H9 (cell line): ENCODE measurements around the gene MYRF. TPM values are rescaled to one million over a fixed set of nuclear protein-coding genes. Genes with fewer than 3 reads are reported as not detected.

Experiments
- DNase-seq: peaks from one replicate; pipeline ENCODE4 v3.0.0-alpha.2; 2017
- H2AFZ ChIP-seq: one replicate; pipeline ENCODE4 v1.6.1; 2013; ENCODE audit warnings: mild to moderate bottlenecking, low read length, control low read depth, moderate library complexity
- H2AK5ac ChIP-seq: 2 replicates; pipeline ENCODE4 v1.6.1; 2013; ENCODE audit warnings: low read length, control low read depth, mixed read lengths; ENCODE audit not compliant: insufficient read length
- H2BK120ac ChIP-seq: one replicate; pipeline ENCODE4 v1.6.1; 2013; ENCODE audit warnings: low read depth, mild to moderate bottlenecking, low read length, control low read depth, inconsistent platforms; ENCODE audit not compliant: poor library complexity, severe bottlenecking
- H2BK12ac ChIP-seq: 2 replicates; pipeline ENCODE4 v1.6.1; 2013; ENCODE audit warnings: low read length, control low read depth, mixed read lengths, low read depth; ENCODE audit not compliant: insufficient read length
- H2BK15ac ChIP-seq: 2 replicates; pipeline ENCODE4 v1.6.1; 2013; ENCODE audit warnings: low read depth, low read length, control low read depth
- H2BK20ac ChIP-seq: one replicate; pipeline ENCODE4 v1.6.1; 2013; ENCODE audit warnings: low read depth, mild to moderate bottlenecking, low read length, control low read depth, inconsistent platforms; ENCODE audit not compliant: poor library complexity, severe bottlenecking
- H2BK5ac ChIP-seq: 2 replicates; pipeline ENCODE4 v1.6.1; 2013; ENCODE audit warnings: low read length, control low read depth, mixed read lengths; ENCODE audit not compliant: insufficient read length
- H3K14ac ChIP-seq: 2 replicates; pipeline ENCODE4 v1.6.1; 2013; ENCODE audit warnings: low read length, control low read depth; ENCODE audit not compliant: insufficient read depth
- H3K18ac ChIP-seq: 2 replicates; pipeline ENCODE4 v1.6.1; 2013; ENCODE audit warnings: low read depth, mild to moderate bottlenecking, mixed read lengths, low read length, control low read depth; ENCODE audit not compliant: insufficient read length
- H3K23ac ChIP-seq: 2 replicates; pipeline ENCODE4 v1.6.1; 2013; ENCODE audit warnings: low read length, control low read depth, mixed read lengths, low read depth; ENCODE audit not compliant: insufficient read length
- H3K23me2 ChIP-seq: 2 replicates; pipeline ENCODE4 v1.6.1; 2013; ENCODE audit warnings: low read depth, mild to moderate bottlenecking, mixed read lengths, low read length, control low read depth; ENCODE audit not compliant: insufficient read length, poor library complexity, severe bottlenecking
- H3K27ac ChIP-seq: 2 replicates; pipeline ENCODE4 v1.5.1; 2013; ENCODE audit warnings: low read length, control low read depth, mixed read lengths, low read depth; ENCODE audit not compliant: insufficient read length
- H3K27me3 ChIP-seq: 2 replicates; pipeline ENCODE4 v1.6.1; 2013; ENCODE audit warnings: low read length, control low read depth, inconsistent platforms; ENCODE audit not compliant: insufficient read depth
- H3K4ac ChIP-seq: 2 replicates; pipeline ENCODE4 v1.6.1; 2013; ENCODE audit warnings: low read depth, mild to moderate bottlenecking, control low read depth, inconsistent platforms, low read length, moderate library complexity
- H3K4me1 ChIP-seq: 2 replicates; pipeline ENCODE4 v1.6.1; 2013; ENCODE audit warnings: low read length, control low read depth, inconsistent platforms; ENCODE audit not compliant: insufficient read depth
- H3K4me2 ChIP-seq: 2 replicates; pipeline ENCODE4 v1.6.1; 2013; ENCODE audit warnings: low read length, control low read depth, mixed read lengths; ENCODE audit not compliant: insufficient read length, insufficient read depth
- H3K56ac ChIP-seq: 2 replicates; pipeline ENCODE4 v1.6.1; 2013; ENCODE audit warnings: low read depth, mild to moderate bottlenecking, mixed read lengths, low read length, control low read depth; ENCODE audit not compliant: insufficient read length
- H3K79me1 ChIP-seq: 2 replicates; pipeline ENCODE4 v1.6.1; 2013; ENCODE audit warnings: low read depth, mild to moderate bottlenecking, moderate library complexity, low read length, control low read depth, inconsistent platforms; ENCODE audit not compliant: insufficient read depth, poor library complexity, severe bottlenecking
- H3K79me2 ChIP-seq: 2 replicates; pipeline ENCODE4 v1.6.1; 2013; ENCODE audit warnings: low read length, control low read depth, inconsistent platforms; ENCODE audit not compliant: insufficient read depth
- H3K9ac ChIP-seq: 2 replicates; pipeline ENCODE4 v1.6.1; 2013; ENCODE audit warnings: low read length, control low read depth, mixed read lengths; ENCODE audit not compliant: insufficient read length; ENCODE audit errors: extremely low read depth
- H3K9me3 ChIP-seq: one replicate; pipeline ENCODE4 v1.6.1; 2013; ENCODE audit warnings: low read depth, low read length, inconsistent platforms; ENCODE audit not compliant: control insufficient read depth
- H3T11ph ChIP-seq: one replicate; pipeline ENCODE4 v1.6.1; 2013; ENCODE audit warnings: mild to moderate bottlenecking, low read length, control low read depth, inconsistent platforms
- H4K20me1 ChIP-seq: one replicate; pipeline ENCODE4 v1.6.1; 2013; ENCODE audit not compliant: control insufficient read depth, insufficient read length, insufficient read depth
- H4K5ac ChIP-seq: 2 replicates; pipeline ENCODE4 v1.6.1; 2013; ENCODE audit warnings: low read depth, mild to moderate bottlenecking, mixed read lengths, low read length, control low read depth; ENCODE audit not compliant: insufficient read length
- H4K8ac ChIP-seq: replicated peaks from 2 replicates; pipeline ENCODE4 v1.6.1; 2013; ENCODE audit warnings: low read length, control low read depth, mixed read lengths, low read depth; ENCODE audit not compliant: insufficient read length
- H4K91ac ChIP-seq: 2 replicates; pipeline ENCODE4 v1.6.1; 2013; ENCODE audit warnings: low read depth, mild to moderate bottlenecking, moderate library complexity, mixed read lengths, low read length, control low read depth; ENCODE audit not compliant: insufficient read length
- H3K27ac Mint-ChIP-seq, 3 experiments: 2 replicates in 2 of 3; 3 replicates in 1 of 3; pipeline ENCODE4 v1.8.0; 2020 to 2021; ENCODE audit warnings: mixed read lengths in 3 of 3, mild to moderate bottlenecking in 1 of 3, moderate library complexity in 1 of 3
- H3K27me3 Mint-ChIP-seq: 2 replicates; pipeline ENCODE4 v1.8.0; 2021; ENCODE audit warnings: low read depth, mild to moderate bottlenecking, moderate library complexity, mixed read lengths
- H3K36me3 Mint-ChIP-seq, 3 experiments: 2 replicates in 2 of 3; 3 replicates in 1 of 3; pipeline ENCODE4 v1.8.0; 2020 to 2021; ENCODE audit warnings: low read depth in 3 of 3, mixed read lengths in 3 of 3; ENCODE audit not compliant: insufficient read depth in 1 of 3
- H3K4me1 Mint-ChIP-seq, 2 experiments: 2 replicates each; pipeline ENCODE4 v1.8.0; 2020; ENCODE audit warnings: mixed read lengths in 2 of 2
- H3K4me3 Mint-ChIP-seq, 2 experiments: 2 replicates in 1 of 2; 3 replicates in 1 of 2; pipeline ENCODE4 v1.8.0; 2020 to 2021; ENCODE audit warnings: mild to moderate bottlenecking in 2 of 2, mixed read lengths in 2 of 2, moderate library complexity in 1 of 2
- H3K9me3 Mint-ChIP-seq, 2 experiments: 2 replicates in 1 of 2; 3 replicates in 1 of 2; pipeline ENCODE4 v1.8.0; 2020; ENCODE audit warnings: mild to moderate bottlenecking in 2 of 2, mixed read lengths in 2 of 2, moderate library complexity in 1 of 2
- CTCF ChIP-seq: fragments of 200-600 bp; sonication (generic); conservative IDR thresholded peaks from 3 replicates; pipeline ENCODE4 v1.8.0; 2021; ENCODE audit warnings: antibody characterized with exemption, mild to moderate bottlenecking
- WGBS: extraction: QIAGEN DNeasy Blood & Tissue Kit; methylation state at CpG from one replicate; pipeline ENCODE4 v1.1.7; 2013; ENCODE audit warnings: missing lambda C conversion rate, low lambda C conversion rate, mixed read lengths; ENCODE audit not compliant: insufficient read length; ENCODE audit errors: extremely low coverage; 5-methylcytosine and 5-hydroxymethylcytosine counted together
- total RNA-seq: library from RNA; stranded (reverse); gene quantifications from 2 replicates; pipeline ENCODE4 v1.2.1, GENCODE V29; 2021

Gene MYRF
- total RNA-seq, 1 experiment from 2014 or later: 13.9 TPM

GRCh38 chr11:61757213-61757862, 4.9 kb downstream of the MYRF start:
- Mint-ChIP-seq H3K4me1 (peaks cover 48 to 59% of the 10 kb centered on the region in 2 experiments), H3K27me3 (peaks cover 17% of the 10 kb centered on the region), H3K27ac (peak overlapping the region in 2 of 3 experiments; percentile 77 to 89; a peak in 2 of 7 replicates), H3K4me3 (no peak overlapping the region), H3K36me3 (no peaks in the 10 kb centered on the region), H3K9me3 (peaks cover 0 to 3% of the 10 kb centered on the region in 2 experiments; a peak in 1 of 5 replicates)
- no peak overlapping the region for H3K9ac ChIP-seq
- WGBS: no CpG with 5 or more reads among the region's 15 CpGs
- H3K56ac ChIP-seq: no peak overlapping the region
- no peaks in the 10 kb centered on the region for H3K79me2 ChIP-seq
- H3T11ph ChIP-seq: no peak overlapping the region
- H2BK5ac ChIP-seq: no peak overlapping the region
- no peak overlapping the region for H2BK12ac ChIP-seq
- no peak overlapping the region for H4K8ac ChIP-seq
- peaks cover 8% of the 10 kb centered on the region; the same call in 1 of the 2 replicates for H3K27me3 ChIP-seq
- H2BK120ac ChIP-seq: no peak overlapping the region
- no peak for TF ChIP-seq CTCF
- H3K9me3 ChIP-seq: no peaks in the 10 kb centered on the region
- H4K91ac ChIP-seq: no peak overlapping the region
- DNase-seq: no peak
- peaks cover 5% of the 10 kb centered on the region for H3K23me2 ChIP-seq
- no peak overlapping the region for H4K5ac ChIP-seq
- no peak overlapping the region for H3K4me2 ChIP-seq
- no peaks in the 10 kb centered on the region for H4K20me1 ChIP-seq
- H3K23ac ChIP-seq: no peak overlapping the region
- H2BK15ac ChIP-seq: no peak overlapping the region
- H3K4ac ChIP-seq: no peak overlapping the region
- peaks cover 4% of the 10 kb centered on the region; the same call in 1 of the 2 replicates for H3K4me1 ChIP-seq
- H2AK5ac ChIP-seq: no peak overlapping the region
- no peak overlapping the region for H2BK20ac ChIP-seq
- no peak overlapping the region for H3K27ac ChIP-seq
- H2AFZ ChIP-seq: no peak overlapping the region
- no peaks in the 10 kb centered on the region for H3K79me1 ChIP-seq
- H3K14ac ChIP-seq: no peak overlapping the region
- no peak overlapping the region for H3K18ac ChIP-seq
